Measurements from ENCODE around the gene PDE4D.

The PDE4D gene

GRCh38 chr5:59832577-59833301 is 60.8 kb downstream of the PDE4D start:
- DNase-seq (ENCODE audit: low spot score): no peak
- no peak for TF ChIP-seq CTCF (IDR thresholded peaks at IDR 0.05; ENCODE audit: extremely low read depth, missing control alignments)

GRCh38 chr5:59831326-59832010 is 62.1 kb downstream of the PDE4D start:
- DNase-seq (ENCODE audit: low spot score): no peak
- no peak for TF ChIP-seq CTCF (IDR thresholded peaks at IDR 0.05; ENCODE audit: extremely low read depth, missing control alignments)

- no peak for DNase-seq (ENCODE audit: low spot score)
- no peak for TF ChIP-seq CTCF (IDR thresholded peaks at IDR 0.05; ENCODE audit: extremely low read depth, missing control alignments)
These were observed 62.9 kb downstream of the PDE4D start for GRCh38 chr5:59830536-59831200.

GRCh38 chr5:59829922-59830321 is 63.6 kb downstream of the PDE4D start:
- TF ChIP-seq CTCF (IDR thresholded peaks at IDR 0.05; ENCODE audit: extremely low read depth, missing control alignments): no peak
- no peak for DNase-seq (ENCODE audit: low spot score)

- no peak for TF ChIP-seq CTCF (IDR thresholded peaks at IDR 0.05; ENCODE audit: extremely low read depth, missing control alignments)
These were observed 64.1 kb downstream of the PDE4D start for GRCh38 chr5:59829386-59829785.

GRCh38 chr5:59828623-59829022 is 64.9 kb downstream of the PDE4D start:
- no peak for DNase-seq (ENCODE audit: low spot score)
- TF ChIP-seq CTCF (IDR thresholded peaks at IDR 0.05; ENCODE audit: extremely low read depth, missing control alignments): no peak

More at GRCh38 chr5:59829386-59829785, 64.1 kb downstream of the PDE4D start:
- DNase-seq (ENCODE audit: low spot score): no peak

- TF ChIP-seq CTCF (IDR thresholded peaks at IDR 0.05; ENCODE audit: extremely low read depth, missing control alignments): no peak
- DNase-seq (ENCODE audit: low spot score): no peak
These were observed 66.5 kb downstream of the PDE4D start for GRCh38 chr5:59826996-59827395.

All from GM20000 (cell line).